OCI-LY7 (cell line): ENCODE measurements around the gene SLC25A1. TPM values are rescaled to one million over a fixed set of nuclear protein-coding genes. Genes with fewer than 3 reads are reported as not detected.

Experiments
- BruUV-seq: library from RNA; stranded (reverse); fragments of 400-500 nt; replicated peaks from 2 replicates; lab custom pipeline; 2021; lab: Mats Ljungman, UMichigan
- CTCF ChIA-PET: fragments of 300-600 bp; sonication (Branson Sonifier 250); formaldehyde crosslinking; loops from one replicate; lab custom pipeline; 2022; ENCODE audit warnings: antibody characterized with exemption; ENCODE audit not compliant: unreplicated experiment; lab: Charles Lee
- POLR2A ChIA-PET: fragments of 300-600 bp; sonication (Branson Sonifier 250); formaldehyde crosslinking; loops from one replicate; lab custom pipeline; 2022; ENCODE audit warnings: antibody characterized with exemption; lab: Charles Lee
- DNase-seq: peaks from one replicate; pipeline ENCODE4 v3.0.0-alpha.2; 2015; ENCODE audit warnings: low spot score
- H2AFZ ChIP-seq: fragments of 200-600 bp; sonication (generic), shearing (Covaris generic); 2 replicates; pipeline ENCODE4 v1.6.1; 2014; ENCODE audit warnings: mild to moderate bottlenecking, antibody characterized with exemption, low read length, moderate library complexity
- H3K27ac ChIP-seq: fragments of 200-600 bp; sonication (generic); 2 replicates; pipeline ENCODE4 v1.5.1; 2014; ENCODE audit warnings: mixed run types, low read depth, mild to moderate bottlenecking, moderate library complexity, low read length, inconsistent platforms; ENCODE audit not compliant: poor library complexity, severe bottlenecking
- H3K36me3 ChIP-seq: fragments of 200-600 bp; sonication (generic); 2 replicates; pipeline ENCODE4 v1.6.1; 2014; ENCODE audit warnings: mild to moderate bottlenecking, antibody characterized with exemption, low read length, moderate library complexity, mixed read lengths; ENCODE audit not compliant: insufficient read depth
- H3K4me1 ChIP-seq: fragments of 200-600 bp; sonication (generic); 2 replicates; pipeline ENCODE4 v1.5.1; 2014; ENCODE audit warnings: mild to moderate bottlenecking, low read length; ENCODE audit not compliant: insufficient read depth, poor library complexity, severe bottlenecking
- H3K4me2 ChIP-seq: fragments of 200-600 bp; sonication (generic); 2 replicates; pipeline ENCODE4 v1.6.1; 2014; ENCODE audit warnings: mild to moderate bottlenecking, low read length
- H3K4me3 ChIP-seq: fragments of 200-600 bp; sonication (generic); 2 replicates; pipeline ENCODE4 v1.5.1; 2014; ENCODE audit warnings: mild to moderate bottlenecking, low read depth, low read length; ENCODE audit not compliant: poor library complexity, severe bottlenecking
- H3K79me2 ChIP-seq: fragments of 200-600 bp; sonication (generic); 2 replicates; pipeline ENCODE4 v1.6.1; 2016; ENCODE audit warnings: low read depth, mild to moderate bottlenecking, low read length, moderate library complexity, mixed read lengths; ENCODE audit not compliant: insufficient read depth
- H3K9me2 ChIP-seq: fragments of 200-600 bp; sonication (generic); 2 replicates; pipeline ENCODE4 v1.6.1; 2016; ENCODE audit warnings: mild to moderate bottlenecking, low read length, mixed read lengths; ENCODE audit not compliant: insufficient read depth
- H3K9me3 ChIP-seq: fragments of 200-600 bp; sonication (generic); 2 replicates; pipeline ENCODE4 v1.6.1; 2014; ENCODE audit warnings: mild to moderate bottlenecking, mixed run types, low read length, mixed read lengths
- H4K20me1 ChIP-seq: fragments of 200-600 bp; sonication (generic); 2 replicates; pipeline ENCODE4 v1.6.1; 2014; ENCODE audit warnings: mild to moderate bottlenecking, antibody characterized with exemption, low read length, moderate library complexity, mixed read lengths; ENCODE audit not compliant: insufficient read depth
- CTCF ChIP-seq: fragments of 200-600 bp; sonication (generic); conservative IDR thresholded peaks from 2 replicates; pipeline ENCODE4 v1.5.1; 2014; ENCODE audit warnings: mild to moderate bottlenecking, antibody characterized with exemption, low read length, moderate library complexity, mixed read lengths
- EZH2phosphoT487 ChIP-seq: fragments of 200-600 bp; sonication (generic); IDR thresholded peaks from 2 replicates; pipeline ENCODE4 v1.6.1; 2018; ENCODE audit warnings: low read depth, borderline replicate concordance, mild to moderate bottlenecking, mixed run types, antibody characterized with exemption, low read length, moderate library complexity, mixed read lengths
- intact Hi-C: fragments of 100-400 bp; cut with micrococcal nuclease; formaldehyde crosslinking; loops from one replicate; pipeline ENCODE4 v1.10.0; 2022; ENCODE audit not compliant: unreplicated experiment
- total RNA-seq, 2 experiments: library from RNA; depleted of rRNA in 1 of 2; stranded (reverse); fragments of >200 nt in 1 of 2; shearing (Covaris generic) in 1 of 2; gene quantifications; 2 replicates each; pipeline ENCODE4 v1.2.3, GENCODE V29; 2014 to 2022

The SLC25A1 gene
- total RNA-seq, 2 experiments from 2014 or later = 59.5 to 117 TPM

GRCh38 chr22:19199479-19199878 lies 20.9 kb upstream of the SLC25A1 start:
- Histone ChIP-seq H3K4me3 (no peak overlapping the region), H3K79me2 (no peaks in the 10 kb centered on the region), H4K20me1 (no peaks in the 10 kb centered on the region), H3K4me1 (peaks cover 9% of the 10 kb centered on the region), H3K9me3 (no peaks in the 10 kb centered on the region), H3K36me3 (no peaks in the 10 kb centered on the region), H3K4me2 (no peak overlapping the region), H3K27ac (no peak overlapping the region), H3K9me2 (no peaks in the 10 kb centered on the region), H2AFZ (no peak overlapping the region)
- no TSS peak for BruUV-seq
- no peak for TF ChIP-seq CTCF
- no peak for TF ChIP-seq EZH2phosphoT487
- intact Hi-C loops = no loop called here
- CTCF ChIA-PET = no interaction called here
- no peak for DNase-seq
- POLR2A ChIA-PET = no interaction called here

GRCh38 chr22:19197997-19198865 lies 19.7 kb upstream of the SLC25A1 start:
- H3K9me2 ChIP-seq = no peaks in the 10 kb centered on the region
- no peaks in the 10 kb centered on the region for H3K9me3 ChIP-seq
- DNase-seq = no peak
- no peaks in the 10 kb centered on the region for H3K36me3 ChIP-seq
- TF ChIP-seq EZH2phosphoT487 = no peak
- no peaks in the 10 kb centered on the region for H3K79me2 ChIP-seq
- H3K4me3 ChIP-seq = no peak overlapping the region
- no peak overlapping the region for H3K27ac ChIP-seq
- no TSS peak for BruUV-seq
- H2AFZ ChIP-seq = no peak overlapping the region
- H3K4me2 ChIP-seq = no peak overlapping the region
- ChIA-PET CTCF (interaction anchor here (0.6 kb wide), 1 partner anchor 18 kb away, joined by 3 read pairs; no protein-coding TSS in a partner anchor), POLR2A (no interaction called here)
- H3K4me1 ChIP-seq = peaks cover 9% of the 10 kb centered on the region
- intact Hi-C loops = no loop called here
- no peaks in the 10 kb centered on the region for H4K20me1 ChIP-seq

- no peak overlapping the region for H3K4me3 ChIP-seq
- DNase-seq = no peak
- no peaks in the 10 kb centered on the region for H4K20me1 ChIP-seq
- no peaks in the 10 kb centered on the region for H3K9me3 ChIP-seq
- H3K79me2 ChIP-seq = no peaks in the 10 kb centered on the region
- no peak overlapping the region for H3K4me2 ChIP-seq
- TF ChIP-seq EZH2phosphoT487 = no peak
- no peak for TF ChIP-seq CTCF
- ChIA-PET CTCF (interaction anchor here (0.6 kb wide), 1 partner anchor 17 kb away, joined by 3 read pairs; no protein-coding TSS in a partner anchor), POLR2A (interaction anchor here (0.6 kb wide), 1 partner anchor 64 kb away, joined by 3 read pairs; no protein-coding TSS in a partner anchor)
- H3K9me2 ChIP-seq = no peaks in the 10 kb centered on the region
- no peaks in the 10 kb centered on the region for H3K36me3 ChIP-seq
- no peak overlapping the region for H3K27ac ChIP-seq
- H2AFZ ChIP-seq = no peak overlapping the region
- BruUV-seq = no TSS peak
- peaks cover 9% of the 10 kb centered on the region for H3K4me1 ChIP-seq
- intact Hi-C loops = no loop called here
Measured at GRCh38 chr22:19196841-19197612, 18.5 kb upstream of the SLC25A1 start.
